GM13976 (cell line): ENCODE results near the gene SLC5A11.
"Not testable (repeated sequence)": the region's sequence is repeated elsewhere in the genome, so short reads cannot be mapped to it uniquely, and the experiment has no call there.

Experiments used
- DNase-seq: peaks from one replicate; pipeline ENCODE4 v3.0.0; 2012; ENCODE audit warnings: low spot score
- CTCF ChIP-seq: IDR thresholded peaks from 2 replicates; pipeline ENCODE4 v1.5.1; 2012; ENCODE audit warnings: borderline replicate concordance, mild to moderate bottlenecking; ENCODE audit not compliant: insufficient read depth; ENCODE audit errors: extremely low read depth, missing control alignments, control extremely low read depth
- in situ Hi-C: fragments of 300-500 bp; cut with MboI; formaldehyde crosslinking; loops from one replicate; pipeline ENCODE4 v1.12.0; 2022; ENCODE audit warnings: low sequenced_read_pairs, mixed read lengths, inconsistent platforms; ENCODE audit not compliant: unreplicated experiment

Gene SLC5A11

DNA sequence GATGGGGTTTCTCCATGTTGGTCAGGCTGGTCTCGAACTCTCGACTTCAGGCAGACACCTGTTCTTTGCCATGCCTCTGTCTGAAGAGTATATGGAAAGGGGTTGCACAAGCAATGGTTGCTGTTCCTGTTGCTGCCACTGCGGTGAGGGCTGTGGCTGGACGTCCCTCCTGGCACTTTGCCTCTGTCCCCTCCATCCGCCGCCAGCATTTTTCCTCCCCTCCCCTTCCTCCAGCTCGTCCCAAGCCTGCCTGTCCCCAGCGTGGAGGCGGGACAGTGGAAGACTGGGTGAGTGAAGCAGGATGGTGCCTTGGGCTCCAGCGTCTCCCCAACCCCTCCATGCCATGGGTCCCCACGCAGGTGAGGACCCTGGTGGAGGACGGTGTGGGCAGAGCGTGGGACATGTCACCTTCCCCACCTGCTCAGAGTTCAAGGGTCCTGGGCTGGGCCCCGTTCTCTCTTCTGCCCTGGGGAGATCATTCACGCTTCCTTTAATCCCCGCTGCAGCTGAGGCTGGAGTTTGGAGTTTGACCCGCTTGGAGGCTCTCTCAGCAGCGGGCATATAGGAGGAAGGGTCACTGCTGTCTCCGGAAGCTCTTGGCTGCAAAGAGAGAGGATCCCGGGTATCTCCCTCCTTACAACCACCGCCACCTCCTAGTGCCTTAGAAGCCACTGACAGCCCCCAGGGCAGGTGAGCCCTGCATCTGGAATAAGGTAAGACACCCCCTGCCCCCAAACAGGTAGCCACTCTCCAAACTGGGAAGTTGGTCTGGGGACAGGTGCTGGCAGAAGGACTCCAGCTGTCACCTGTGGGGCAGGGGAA is at the start of gene SLC5A11:
Gene SLC5A11, plus strand, starts transcription at position 238 of the 822 bp plus-strand sequence. CDS start 12,681 bp downstream, outside the sequence.
- in situ Hi-C loops = no loop called here
- DNase-seq = no peak
- TF ChIP-seq CTCF = no peak

GRCh38 chr16:24800586-24800985 is 45.2 kb upstream of the SLC5A11 start:
- DNase-seq = no peak
- in situ Hi-C loops = no loop called here
- TF ChIP-seq CTCF = no peak

- DNase-seq = no peak
- no peak for TF ChIP-seq CTCF
- in situ Hi-C loops = no loop called here
Observed at GRCh38 chr16:24801761-24802302, 43.9 kb upstream of the SLC5A11 start.

- DNase-seq = no peak
- no peak for TF ChIP-seq CTCF
- in situ Hi-C loops = no loop called here
Observed at GRCh38 chr16:24805484-24805883, 40.3 kb upstream of the SLC5A11 start.

GRCh38 chr16:24807301-24807700 is 38.5 kb upstream of the SLC5A11 start:
- no peak for TF ChIP-seq CTCF
- in situ Hi-C loops = no loop called here
- DNase-seq = no peak

- no peak for DNase-seq
- in situ Hi-C loops = no loop called here
- no peak for TF ChIP-seq CTCF
Observed at GRCh38 chr16:24810951-24811843, 34.6 kb upstream of the SLC5A11 start.

DNA sequence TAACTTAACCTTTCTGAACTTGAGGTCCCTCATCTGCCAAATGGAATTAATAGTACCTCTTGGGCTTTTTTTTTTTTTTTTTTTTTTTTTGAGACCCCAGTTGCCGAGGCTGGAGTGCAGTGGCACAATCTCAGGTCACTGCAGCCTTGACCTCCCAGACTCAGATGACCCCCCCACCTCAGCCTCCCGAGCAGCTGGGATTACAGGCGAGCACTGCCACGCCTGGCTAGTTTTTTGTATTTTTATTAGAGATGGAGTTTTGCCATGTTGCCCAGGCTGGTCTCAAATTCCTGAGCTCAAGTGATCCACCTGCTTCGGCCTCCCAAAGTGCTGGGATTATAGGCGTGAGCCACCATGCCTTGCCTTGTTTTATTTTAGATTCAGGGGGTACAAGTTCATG is 33.0 kb upstream of the SLC5A11 start:
- DNase-seq, in situ Hi-C loops: not testable (repeated sequence)
